Mesendoderm (in vitro differentiated cells): ENCODE data around the gene FUOM. TPM values are rescaled to one million over a fixed set of nuclear protein-coding genes. Genes with fewer than 3 reads are reported as not detected.
A peak's percentile ranks its signal among the peaks of the same experiment; 100 is the strongest.

Experiments used
- DNase-seq: peaks from one replicate; pipeline ENCODE4 v3.0.0; 2013
- H2AK5ac ChIP-seq: 2 replicates; pipeline ENCODE4 v1.6.1; 2013; ENCODE audit warnings: low read length, inconsistent platforms
- H2BK120ac ChIP-seq: 2 replicates; pipeline ENCODE4 v1.6.1; 2013; ENCODE audit warnings: low read depth, mild to moderate bottlenecking, low read length, moderate library complexity, mixed read lengths
- H2BK15ac ChIP-seq: replicated peaks from 2 replicates; pipeline ENCODE4 v1.6.1; 2013; ENCODE audit warnings: low read depth, mild to moderate bottlenecking, moderate library complexity
- H2BK5ac ChIP-seq: 2 replicates; pipeline ENCODE4 v1.6.1; 2013; ENCODE audit warnings: low read length, inconsistent platforms
- H3K18ac ChIP-seq: 2 replicates; pipeline ENCODE4 v1.6.1; 2013; ENCODE audit warnings: mild to moderate bottlenecking, low read length, mixed read lengths
- H3K23ac ChIP-seq: one replicate; pipeline ENCODE4 v1.6.1; 2013; ENCODE audit warnings: low read length
- H3K27ac ChIP-seq: 2 replicates; pipeline ENCODE4 v1.5.1; 2013; ENCODE audit warnings: low read depth, mild to moderate bottlenecking, inconsistent platforms, low read length, moderate library complexity
- H3K27me3 ChIP-seq: 2 replicates; pipeline ENCODE4 v1.6.1; 2013; ENCODE audit warnings: low read length, control low read depth, mild to moderate bottlenecking, inconsistent platforms; ENCODE audit not compliant: insufficient read depth, poor library complexity
- H3K36me3 ChIP-seq: 2 replicates; pipeline ENCODE4 v1.6.1; 2013; ENCODE audit warnings: low read length, inconsistent platforms; ENCODE audit not compliant: control insufficient read depth, insufficient read depth
- H3K4ac ChIP-seq: one replicate; pipeline ENCODE4 v1.6.1; 2013; ENCODE audit warnings: low read depth, mild to moderate bottlenecking, low read length, moderate library complexity
- H3K4me1 ChIP-seq: 2 replicates; pipeline ENCODE4 v1.6.1; 2013; ENCODE audit warnings: low read depth, low read length, inconsistent platforms; ENCODE audit not compliant: control insufficient read depth
- H3K4me2 ChIP-seq: 2 replicates; pipeline ENCODE4 v1.6.1; 2013; ENCODE audit warnings: low read length
- H3K4me3 ChIP-seq: 2 replicates; pipeline ENCODE4 v1.5.1; 2013; ENCODE audit warnings: mild to moderate bottlenecking, low read length
- H3K56ac ChIP-seq: one replicate; pipeline ENCODE4 v1.6.1; 2013; ENCODE audit warnings: low read length
- H3K79me1 ChIP-seq: 2 replicates; pipeline ENCODE4 v1.6.1; 2013; ENCODE audit warnings: low read length, inconsistent platforms
- H3K79me2 ChIP-seq: 2 replicates; pipeline ENCODE4 v1.6.1; 2013; ENCODE audit warnings: mild to moderate bottlenecking, low read length; ENCODE audit not compliant: control insufficient read depth, insufficient read depth
- H3K9ac ChIP-seq: 2 replicates; pipeline ENCODE4 v1.6.1; 2013; ENCODE audit warnings: low read length, inconsistent platforms
- H4K5ac ChIP-seq: one replicate; pipeline ENCODE4 v1.6.1; 2013; ENCODE audit warnings: low read length
- H4K8ac ChIP-seq: one replicate; pipeline ENCODE4 v1.6.1; 2013; ENCODE audit warnings: low read depth, mild to moderate bottlenecking, control low read depth, low read length, moderate library complexity
- WGBS: extraction: QIAGEN DNeasy Blood & Tissue Kit; methylation state at CpG from one replicate; pipeline ENCODE4 v1.1.7; 2013; ENCODE audit warnings: low lambda C conversion rate, missing lambda C conversion rate; ENCODE audit not compliant: insufficient coverage; ENCODE audit errors: extremely low coverage; 5-methylcytosine and 5-hydroxymethylcytosine counted together
- small RNA-seq: library from polyadenylated mRNA; stranded (forward); fragments of <200 nt; extraction: miRNeasy Mini kit (QIAGEN cat#:217004); gene quantifications from one replicate; pipeline ENCODE3, GENCODE V24; 2013; ENCODE audit not compliant: insufficient read depth

FUOM gene

DNA sequence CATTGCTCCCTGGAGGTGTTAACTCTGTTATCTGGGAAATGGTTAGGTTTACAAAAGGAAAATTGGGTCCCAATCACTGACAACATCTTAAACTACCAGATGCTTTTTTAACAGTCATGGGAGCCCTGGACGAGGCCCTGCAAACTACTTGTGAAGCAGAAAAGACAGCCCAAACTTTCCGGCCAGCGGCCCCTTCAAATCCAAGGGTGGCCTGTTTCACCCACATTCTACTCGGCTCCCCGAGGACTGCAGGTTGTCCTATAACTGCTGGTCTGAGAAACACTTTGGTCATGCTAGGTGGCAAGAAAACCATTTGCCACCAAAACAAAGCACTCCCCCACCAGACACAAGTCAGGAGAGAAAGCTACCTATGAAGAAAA lies 51.7 kb downstream of the FUOM start:
- Histone ChIP-seq H4K8ac (no peak overlapping the region), H3K23ac (no peak overlapping the region), H2BK5ac (no peak overlapping the region), H3K56ac (no peak overlapping the region), H3K4ac (no peak overlapping the region), H3K4me2 (no peak overlapping the region), H3K79me2 (peaks cover 24% of the 10 kb centered on the region), H3K36me3 (peaks cover 2% of the 10 kb centered on the region), H3K18ac (no peak overlapping the region), H3K4me1 (no peaks in the 10 kb centered on the region), H2BK120ac (no peak overlapping the region), H4K5ac (no peak overlapping the region), H3K4me3 (no peak overlapping the region), H3K79me1 (peaks cover 29% of the 10 kb centered on the region), H3K27me3 (no peaks in the 10 kb centered on the region), H3K9ac (no peak overlapping the region), H2AK5ac (no peak overlapping the region), H2BK15ac (no peak overlapping the region), H3K27ac (no peak overlapping the region)
- WGBS: no CpG with 5 or more reads among the region's 5 CpGs
- DNase-seq: peak; percentile 29

Small RNAs within 50 kb of the gene (small RNA-seq; reads per million reads assigned to genes)
- gene AL360181.4 (not detected), gene BANF1P2 (not detected), gene MIR3944 (5.7 reads per million, percentile 74 among the genes with 10 or more reads in this experiment)
